GM23248 (cell line): Measurements from ENCODE around the gene NCBP3. TPM values are rescaled to one million over a fixed set of nuclear protein-coding genes. Genes with fewer than 3 reads are reported as not detected.

Experiments used
- DNase-seq: peaks from one replicate; pipeline ENCODE4 v3.0.0-alpha.2; 2015
- H2AFZ ChIP-seq: fragments of 200-600 bp; sonication (generic); 2 replicates; pipeline ENCODE4 v1.6.1; 2016; ENCODE audit warnings: antibody characterized with exemption
- H3F3A ChIP-seq: fragments of 200-600 bp; sonication (generic); 2 replicates; pipeline ENCODE4 v1.6.1; 2016; ENCODE audit warnings: mild to moderate bottlenecking, antibody characterized with exemption, mixed run types; ENCODE audit not compliant: insufficient read depth
- H3K27ac ChIP-seq: fragments of 200-600 bp; sonication (generic); 2 replicates; pipeline ENCODE4 v1.5.1; 2016; ENCODE audit warnings: mild to moderate bottlenecking
- H3K27me3 ChIP-seq: fragments of 200-600 bp; sonication (generic); replicated peaks from 2 replicates; pipeline ENCODE4 v1.6.1; 2016; ENCODE audit warnings: mild to moderate bottlenecking; ENCODE audit not compliant: insufficient read depth
- H3K36me3 ChIP-seq: fragments of 200-600 bp; sonication (generic); 2 replicates; pipeline ENCODE4 v1.6.1; 2016; ENCODE audit warnings: low read depth, mild to moderate bottlenecking
- H3K4me1 ChIP-seq: fragments of 200-600 bp; sonication (generic); 2 replicates; pipeline ENCODE4 v1.6.1; 2016; ENCODE audit warnings: mild to moderate bottlenecking; ENCODE audit not compliant: insufficient read depth
- H3K4me2 ChIP-seq: fragments of 200-600 bp; sonication (generic); one replicate; pipeline ENCODE4 v1.6.1; 2016; ENCODE audit warnings: mild to moderate bottlenecking; ENCODE audit not compliant: unreplicated experiment
- H3K4me3 ChIP-seq: fragments of 200-600 bp; sonication (generic); 2 replicates; pipeline ENCODE4 v1.5.1; 2016; ENCODE audit warnings: mild to moderate bottlenecking
- H3K79me2 ChIP-seq: fragments of 200-600 bp; sonication (generic); 2 replicates; pipeline ENCODE4 v1.6.1; 2016; ENCODE audit warnings: mild to moderate bottlenecking; ENCODE audit not compliant: insufficient read depth
- H3K9ac ChIP-seq: fragments of 200-600 bp; sonication (generic); 2 replicates; pipeline ENCODE4 v1.6.1; 2016; ENCODE audit warnings: mild to moderate bottlenecking
- H3K9me2 ChIP-seq: fragments of 200-600 bp; sonication (generic); 2 replicates; pipeline ENCODE4 v1.6.1; 2016; ENCODE audit warnings: mixed run types, mild to moderate bottlenecking, moderate library complexity; ENCODE audit not compliant: insufficient read depth
- H3K9me3 ChIP-seq: fragments of 200-600 bp; sonication (generic); one replicate; pipeline ENCODE4 v1.6.1; 2017; ENCODE audit warnings: low read depth
- H4K20me1 ChIP-seq: fragments of 200-600 bp; sonication (generic); 2 replicates; pipeline ENCODE4 v1.6.0; 2016; ENCODE audit not compliant: insufficient read depth
- EZH2 ChIP-seq: fragments of 200-600 bp; sonication (generic); IDR thresholded peaks from 2 replicates; pipeline ENCODE4 v1.6.1; 2018; ENCODE audit warnings: antibody characterized with exemption, mild to moderate bottlenecking; ENCODE audit not compliant: insufficient read depth, poor library complexity, severe bottlenecking
- EZH2phosphoT487 ChIP-seq: fragments of 200-600 bp; sonication (generic); IDR thresholded peaks from 2 replicates; pipeline ENCODE4 v1.6.1; 2018; ENCODE audit warnings: antibody characterized with exemption, moderate library complexity, mild to moderate bottlenecking, low read depth; ENCODE audit not compliant: insufficient read depth
- WGBS, 2 experiments: methylation state at CpG; one replicate each; pipeline ENCODE4 v1.1.6; 2015 to 2017; ENCODE audit warnings: low lambda C conversion rate in 2 of 2, low coverage in 1 of 2; ENCODE audit errors: missing lambda C conversion rate in 2 of 2; 5-methylcytosine and 5-hydroxymethylcytosine counted together
- in situ Hi-C: fragments of 300-500 bp; cut with MboI; formaldehyde crosslinking; loops from 2 replicates; pipeline ENCODE4 v1.15.0; 2020
- polyA plus RNA-seq: library from polyadenylated mRNA; unstranded; fragments of >200 nt; fragmentation: Nextera tagmentation; extraction: Ambion mirVana; gene quantifications from 2 replicates; pipeline ENCODE4 v1.2.1, GENCODE V29; 2016
- total RNA-seq: library from RNA; depleted of rRNA; stranded (reverse); fragments of >200 nt; shearing (Covaris generic); gene quantifications from 2 replicates; pipeline ENCODE4 v1.2.3, GENCODE V29; 2014

NCBP3 gene
- total and polyA plus RNA-seq, 2 experiments from 2014 or later: 16.6 to 20.1 TPM

- Histone ChIP-seq H3K4me2 (no peak overlapping the region), H2AFZ (no peak overlapping the region), H3F3A (no peaks in the 10 kb centered on the region), H3K36me3 (no peaks in the 10 kb centered on the region), H3K27ac (no peak overlapping the region), H3K4me1 (peaks cover 5% of the 10 kb centered on the region; the same call in 1 of the 2 replicates), H3K27me3 (no peaks in the 10 kb centered on the region), H3K9me3 (no peaks in the 10 kb centered on the region), H3K9me2 (no peaks in the 10 kb centered on the region), H4K20me1 (no peaks in the 10 kb centered on the region), H3K4me3 (no peak overlapping the region), H3K79me2 (no peaks in the 10 kb centered on the region), H3K9ac (no peak overlapping the region)
- WGBS, 2 experiments: 80 to 81% methylated on average over 20 of the region's 20 CpGs
- TF ChIP-seq EZH2phosphoT487 (no peak), EZH2 (no peak)
- no peak for DNase-seq
- in situ Hi-C loops: no loop called here
These were observed 68.5 kb downstream of the NCBP3 start for GRCh38 chr17:3777366-3778120.

GRCh38 chr17:3773966-3774365 lies 72.1 kb downstream of the NCBP3 start:
- Histone ChIP-seq H3K4me2 (no peak overlapping the region), H3K4me1 (peaks cover 5% of the 10 kb centered on the region; the same call in 1 of the 2 replicates), H3K27me3 (no peaks in the 10 kb centered on the region), H3K9me3 (no peaks in the 10 kb centered on the region), H3F3A (no peaks in the 10 kb centered on the region), H3K9me2 (no peaks in the 10 kb centered on the region), H3K36me3 (no peaks in the 10 kb centered on the region), H3K4me3 (no peak overlapping the region), H3K27ac (no peak overlapping the region), H3K9ac (no peak overlapping the region), H4K20me1 (no peaks in the 10 kb centered on the region), H2AFZ (no peak overlapping the region), H3K79me2 (no peaks in the 10 kb centered on the region)
- DNase-seq: no peak
- WGBS, 2 experiments: 92 to 94% methylated on average over 3 of the region's 3 CpGs
- no peak for TF ChIP-seq EZH2
- TF ChIP-seq EZH2phosphoT487: no peak
- in situ Hi-C loops: no loop called here

- Histone ChIP-seq H3K9me3 (no peaks in the 10 kb centered on the region), H3K9me2 (no peaks in the 10 kb centered on the region), H3K79me2 (no peaks in the 10 kb centered on the region), H2AFZ (no peak overlapping the region), H3K9ac (no peak overlapping the region), H3K27me3 (no peaks in the 10 kb centered on the region), H4K20me1 (no peaks in the 10 kb centered on the region), H3K27ac (no peak overlapping the region), H3K36me3 (no peaks in the 10 kb centered on the region), H3F3A (no peaks in the 10 kb centered on the region), H3K4me2 (no peak overlapping the region), H3K4me3 (no peak overlapping the region), H3K4me1 (peaks cover 5% of the 10 kb centered on the region; the same call in 1 of the 2 replicates)
- DNase-seq: peak; percentile 73
- TF ChIP-seq EZH2phosphoT487 (no peak), EZH2 (no peak)
- WGBS, 2 experiments: 39 to 40% methylated on average over 5 of the region's 5 CpGs
- in situ Hi-C loops: no loop called here
These were observed 72.5 kb downstream of the NCBP3 start for GRCh38 chr17:3773511-3773910.

- H3K79me2 ChIP-seq: no peaks in the 10 kb centered on the region
- H3K27me3 ChIP-seq: no peaks in the 10 kb centered on the region
- H3F3A ChIP-seq: no peaks in the 10 kb centered on the region
- in situ Hi-C loops: no loop called here
- peaks cover 5% of the 10 kb centered on the region; the same call in 1 of the 2 replicates for H3K4me1 ChIP-seq
- WGBS, 2 experiments: 69 to 70% methylated on average over 12 of the region's 12 CpGs
- no peak overlapping the region for H3K9ac ChIP-seq
- no peak overlapping the region for H3K4me3 ChIP-seq
- H3K27ac ChIP-seq: no peak overlapping the region
- no peaks in the 10 kb centered on the region for H3K9me3 ChIP-seq
- DNase-seq: no peak
- H3K36me3 ChIP-seq: no peaks in the 10 kb centered on the region
- no peak overlapping the region for H2AFZ ChIP-seq
- H3K4me2 ChIP-seq: no peak overlapping the region
- no peak for TF ChIP-seq EZH2phosphoT487
- H4K20me1 ChIP-seq: no peaks in the 10 kb centered on the region
- no peaks in the 10 kb centered on the region for H3K9me2 ChIP-seq
These were observed 73.3 kb downstream of the NCBP3 start for GRCh38 chr17:3772764-3773163.
